ENCODE data around the gene CNGA3.
"Not testable (repeated sequence)": the region's sequence is repeated elsewhere in the genome, so short reads cannot be mapped to it uniquely, and the experiment has no call there.

The CNGA3 gene

GRCh38 chr2:98433363-98433964 lies 87.2 kb downstream of the CNGA3 start:
- H3K9ac ChIP-seq, result no peak overlapping the region
- no peaks in the 10 kb centered on the region for H3K36me3 ChIP-seq (ENCODE audit: insufficient read depth)
- no peak for TF ChIP-seq CTCF (conservative IDR thresholded peaks at IDR 0.05; ENCODE audit: low read depth, low read length)
- no peak overlapping the region for H3K4me3 ChIP-seq (IDR thresholded peaks at IDR 0.05; ENCODE audit: insufficient read depth, low read depth, low read length)
- no peaks in the 10 kb centered on the region for H3K79me2 ChIP-seq (ENCODE audit: insufficient read depth, low read depth)
- no peaks in the 10 kb centered on the region for H4K20me1 ChIP-seq (ENCODE audit: insufficient read depth)
- H3K27me3 ChIP-seq (ENCODE audit: insufficient read depth, low read depth), result no peaks in the 10 kb centered on the region
- H3K27ac ChIP-seq, result no peak overlapping the region
- no peak overlapping the region for H3K4me2 ChIP-seq
- H2AFZ ChIP-seq (ENCODE audit: low read depth), result no peak overlapping the region
- H3K4me1 ChIP-seq (ENCODE audit: low read depth, poor library complexity, severe bottlenecking), result peaks cover 5% of the 10 kb centered on the region

DNA sequence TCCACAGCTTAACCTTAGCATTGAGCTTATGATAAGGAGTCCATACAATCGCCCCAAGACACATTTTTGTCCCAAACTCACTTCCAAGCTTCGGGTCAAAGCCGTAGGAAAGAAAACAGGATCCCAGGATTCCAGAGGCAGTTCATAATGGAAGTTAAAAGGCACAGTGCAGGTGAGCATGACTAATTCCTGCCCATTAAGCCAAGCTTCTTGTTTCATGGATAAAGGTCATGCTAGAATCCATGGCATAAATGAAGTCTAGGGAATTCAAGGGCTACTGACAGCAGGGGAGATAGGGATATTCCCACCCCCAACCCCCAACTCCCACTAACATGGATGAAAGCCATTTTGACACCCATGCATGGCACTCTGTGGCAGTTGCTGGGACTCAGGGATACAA lies 88.2 kb downstream of the CNGA3 start:
- H3K36me3 ChIP-seq (ENCODE audit: insufficient read depth), result no peaks in the 10 kb centered on the region
- no peak for TF ChIP-seq CTCF (conservative IDR thresholded peaks at IDR 0.05; ENCODE audit: low read depth, low read length)
- H3K4me3 ChIP-seq (IDR thresholded peaks at IDR 0.05; ENCODE audit: insufficient read depth, low read depth, low read length), result no peak overlapping the region
- H3K27me3 ChIP-seq (ENCODE audit: insufficient read depth, low read depth), result no peaks in the 10 kb centered on the region
- H3K4me1 ChIP-seq (ENCODE audit: low read depth, poor library complexity, severe bottlenecking), result peaks cover 14% of the 10 kb centered on the region
- H2AFZ ChIP-seq (ENCODE audit: low read depth), result no peak overlapping the region
- H3K4me2 ChIP-seq, result no peak overlapping the region
- no peaks in the 10 kb centered on the region for H3K79me2 ChIP-seq (ENCODE audit: insufficient read depth, low read depth)
- H4K20me1 ChIP-seq (ENCODE audit: insufficient read depth), result no peaks in the 10 kb centered on the region
- no peak overlapping the region for H3K9ac ChIP-seq
- H3K27ac ChIP-seq, result no peak overlapping the region

DNA sequence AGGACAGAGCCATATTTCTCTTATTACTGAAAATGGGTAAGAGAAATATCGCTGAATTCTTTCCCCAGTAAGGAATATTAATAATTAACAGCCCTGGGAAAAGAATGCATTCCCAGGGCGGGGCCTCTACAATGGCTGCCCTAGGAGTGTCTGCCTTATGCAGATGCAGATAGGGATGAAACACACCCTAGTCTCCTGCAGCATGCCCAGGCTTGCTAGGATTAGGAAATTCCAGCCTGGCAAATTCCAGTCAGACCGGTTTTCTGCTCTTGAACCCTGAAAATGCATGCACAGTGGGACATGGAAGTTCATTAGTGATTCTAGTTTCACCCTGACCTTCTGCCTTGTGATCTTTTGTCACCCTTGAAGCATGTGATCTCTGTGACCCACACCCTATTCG lies 89.4 kb downstream of the CNGA3 start:
- not testable (repeated sequence) for H3K9ac ChIP-seq; H3K4me3 ChIP-seq (IDR thresholded peaks at IDR 0.05; ENCODE audit: insufficient read depth, low read depth, low read length); H3K27ac ChIP-seq; H3K27me3 ChIP-seq (ENCODE audit: insufficient read depth, low read depth); H2AFZ ChIP-seq (ENCODE audit: low read depth); H3K79me2 ChIP-seq (ENCODE audit: insufficient read depth, low read depth); H3K4me2 ChIP-seq; H3K36me3 ChIP-seq (ENCODE audit: insufficient read depth); H4K20me1 ChIP-seq (ENCODE audit: insufficient read depth)
- H3K4me1 ChIP-seq (ENCODE audit: low read depth, poor library complexity, severe bottlenecking), result peaks cover 14% of the 10 kb centered on the region

- H3K9ac ChIP-seq, result no peak overlapping the region
- no peak for TF ChIP-seq CTCF (conservative IDR thresholded peaks at IDR 0.05; ENCODE audit: low read depth, low read length)
- no peak overlapping the region for H2AFZ ChIP-seq (ENCODE audit: low read depth)
- no peaks in the 10 kb centered on the region for H3K79me2 ChIP-seq (ENCODE audit: insufficient read depth, low read depth)
- H3K4me3 ChIP-seq (IDR thresholded peaks at IDR 0.05; ENCODE audit: insufficient read depth, low read depth, low read length), result no peak overlapping the region
- H4K20me1 ChIP-seq (ENCODE audit: insufficient read depth), result no peaks in the 10 kb centered on the region
- peaks cover 14% of the 10 kb centered on the region for H3K4me1 ChIP-seq (ENCODE audit: low read depth, poor library complexity, severe bottlenecking)
- H3K27me3 ChIP-seq (ENCODE audit: insufficient read depth, low read depth), result no peaks in the 10 kb centered on the region
- no peak overlapping the region for H3K4me2 ChIP-seq
- no peak overlapping the region for H3K27ac ChIP-seq
- H3K36me3 ChIP-seq (ENCODE audit: insufficient read depth), result no peaks in the 10 kb centered on the region
Observed at GRCh38 chr2:98436734-98437133, 90.5 kb downstream of the CNGA3 start.

All from KMS-11 (cell line).